GM19438 (cell line): Measurements from ENCODE around the gene CELA2B.
"Not testable (repeated sequence)": the region's sequence is repeated elsewhere in the genome, so short reads cannot be mapped to it uniquely, and the experiment has no call there.

Experiments
- ATAC-seq: cut with Tn5 transposase; IDR thresholded peaks from one replicate; pipeline ENCODE4 v1.9.1; 2021; ENCODE audit warnings: low read depth; ENCODE audit not compliant: unreplicated experiment

CELA2B gene

GRCh38 chr1:15492596-15492995, 16.7 kb downstream of the CELA2B start:
- ATAC-seq: no peak

- ATAC-seq: no peak
Observed at GRCh38 chr1:15493869-15494390, 18.0 kb downstream of the CELA2B start.

- ATAC-seq: no peak
Observed at GRCh38 chr1:15500184-15501178, 24.6 kb downstream of the CELA2B start.

- ATAC-seq: no peak
Observed at GRCh38 chr1:15501208-15502032, 25.5 kb downstream of the CELA2B start.

- ATAC-seq: no peak
Observed at GRCh38 chr1:15504436-15504835, 28.5 kb downstream of the CELA2B start.

- no peak for ATAC-seq
Observed at GRCh38 chr1:15506831-15507230, 30.9 kb downstream of the CELA2B start.

GRCh38 chr1:15507278-15507677, 31.4 kb downstream of the CELA2B start:
- no peak for ATAC-seq

GRCh38 chr1:15508700-15509487, 33.0 kb downstream of the CELA2B start:
- no peak for ATAC-seq

GRCh38 chr1:15509586-15509985, 33.7 kb downstream of the CELA2B start:
- no peak for ATAC-seq

GRCh38 chr1:15510611-15511405, 34.9 kb downstream of the CELA2B start:
- no peak for ATAC-seq

GRCh38 chr1:15513192-15513591, 37.3 kb downstream of the CELA2B start:
- no peak for ATAC-seq

GRCh38 chr1:15513919-15514318, 38.0 kb downstream of the CELA2B start:
- no peak for ATAC-seq

GRCh38 chr1:15514557-15514956, 38.7 kb downstream of the CELA2B start:
- not testable (repeated sequence) for ATAC-seq

- ATAC-seq: no peak
Observed at GRCh38 chr1:15515022-15515663, 39.2 kb downstream of the CELA2B start.

- no peak for ATAC-seq
Observed at GRCh38 chr1:15519625-15520024, 43.7 kb downstream of the CELA2B start.

- ATAC-seq: not testable (repeated sequence)
Observed at GRCh38 chr1:15521206-15521906, 45.5 kb downstream of the CELA2B start.

GRCh38 chr1:15522551-15522950, 46.6 kb downstream of the CELA2B start:
- no peak for ATAC-seq
